ENCODE results near the gene RNASE4. TPM values are rescaled to one million over a fixed set of nuclear protein-coding genes. Genes with fewer than 3 reads are reported as not detected.

The RNASE4 gene
- total RNA-seq, 2 experiments from 2014 or later = 0.37 to 0.50 TPM

GRCh38 chr14:20676072-20676471 lies 8.3 kb upstream of the RNASE4 start:
- H3K4me3 Mint-ChIP-seq = no peak overlapping the region
- H3K4me1 Mint-ChIP-seq = peaks cover 17% of the 10 kb centered on the region
- H3K9me3 Mint-ChIP-seq (ENCODE audit: low read depth) = no peaks in the 10 kb centered on the region
- intact Hi-C loops (cut with DNase I, micrococcal nuclease) = no loop called here
- DNase-seq (no peak), ATAC-seq (no peak)
- POLR2A ChIA-PET = no interaction called here
- no peaks in the 10 kb centered on the region for H3K36me3 Mint-ChIP-seq (ENCODE audit: low read depth)
- CTCF ChIA-PET = interaction anchor here (0.5 to 2.7 kb wide), 6 partner anchors 11 to 342 kb away, joined by 3 to 9 read pairs (median 4); no protein-coding TSS in a partner anchor
- no peak overlapping the region for H3K27ac Mint-ChIP-seq
- H3K27me3 Mint-ChIP-seq = no peaks in the 10 kb centered on the region

- CTCF ChIA-PET = interaction anchor here (0.8 to 5.5 kb wide), 8 partner anchors 12 to 353 kb away, joined by 4 to 45 read pairs (median 6); partner anchors contain the start of gene PARP2
Observed at GRCh38 chr14:20679907-20680306, 4.5 kb upstream of the RNASE4 start.

GRCh38 chr14:20680363-20680762 lies 4.0 kb upstream of the RNASE4 start:
- H3K4me3 Mint-ChIP-seq = no peak overlapping the region
- no peaks in the 10 kb centered on the region for H3K27me3 Mint-ChIP-seq
- intact Hi-C loops (cut with DNase I, micrococcal nuclease) = loop anchor here (5.0 to 10.0 kb wide), 4 partner anchors 188 to 584 kb away; partner anchors contain the start of genes HNRNPC (in 1 of the 2) and TEP1 (in 1 of the 2)
- peaks cover 34% of the 10 kb centered on the region for H3K4me1 Mint-ChIP-seq
- no peak for ATAC-seq
- POLR2A ChIA-PET = no interaction called here
- CTCF ChIA-PET = interaction anchor here (0.8 to 5.5 kb wide), 12 partner anchors 11 to 430 kb away, joined by 3 to 45 read pairs (median 8); partner anchors contain the start of gene PARP2
- no peaks in the 10 kb centered on the region for H3K36me3 Mint-ChIP-seq (ENCODE audit: low read depth)
- H3K9me3 Mint-ChIP-seq (ENCODE audit: low read depth) = no peaks in the 10 kb centered on the region
- H3K27ac Mint-ChIP-seq = no peak overlapping the region
- DNase-seq = no peak

More at GRCh38 chr14:20679907-20680306, 4.5 kb upstream of the RNASE4 start:
- no peak overlapping the region for H3K4me3 Mint-ChIP-seq
- no peaks in the 10 kb centered on the region for H3K27me3 Mint-ChIP-seq
- H3K36me3 Mint-ChIP-seq (ENCODE audit: low read depth) = no peaks in the 10 kb centered on the region
- no peak overlapping the region for H3K27ac Mint-ChIP-seq
- DNase-seq (peak; percentile 45), ATAC-seq (no peak)
- no peaks in the 10 kb centered on the region for H3K9me3 Mint-ChIP-seq (ENCODE audit: low read depth)
- H3K4me1 Mint-ChIP-seq = peaks cover 29% of the 10 kb centered on the region
- POLR2A ChIA-PET = interaction anchor here (0.7 kb wide), 1 partner anchor 406 kb away, joined by 5 read pairs; no protein-coding TSS in a partner anchor
- intact Hi-C loops (cut with DNase I, micrococcal nuclease) = loop anchor here (5.0 to 10.0 kb wide), 4 partner anchors 188 to 585 kb away; partner anchors contain the start of genes HNRNPC (in 1 of the 2) and TEP1 (in 1 of the 2)

- Mint-ChIP-seq H3K4me1 (peaks cover 31% of the 10 kb centered on the region), H3K27ac (no peak overlapping the region), H3K9me3 (ENCODE audit: low read depth) (no peaks in the 10 kb centered on the region), H3K27me3 (no peaks in the 10 kb centered on the region), H3K4me3 (no peak overlapping the region), H3K36me3 (ENCODE audit: low read depth) (no peaks in the 10 kb centered on the region)
- ChIA-PET POLR2A (interaction anchor here (1.7 to 1.9 kb wide), 3 partner anchors 13 to 338 kb away, joined by 6 to 8 read pairs (median 7); partner anchors contain the start of gene PARP2), CTCF (interaction anchor here (0.8 to 5.5 kb wide), 22 partner anchors 10 to 430 kb away, joined by 3 to 45 read pairs (median 6); partner anchors contain the start of genes PARP2 and PIP4P1)
- DNase-seq = peak; percentile 71
- ATAC-seq = peak; percentile 20
- intact Hi-C loops (cut with DNase I, micrococcal nuclease) = loop anchor here (1.0 to 10.0 kb wide), 11 partner anchors 13 to 584 kb away; partner anchors contain the start of genes APEX1 (in 1 of the 2), HNRNPC (in 1 of the 2), METTL17 (in 1 of the 2) and TEP1 (in 1 of the 2)
Observed at GRCh38 chr14:20680843-20681347, 3.5 kb upstream of the RNASE4 start.

GRCh38 chr14:20681348-20682126 lies 2.8 kb upstream of the RNASE4 start:
- DNase-seq (peak; percentile 91), ATAC-seq (peak; percentile 21)
- H3K27ac Mint-ChIP-seq = no peak overlapping the region
- intact Hi-C loops (cut with DNase I, micrococcal nuclease) = loop anchor here (1.0 to 10.0 kb wide), 18 partner anchors 13 to 583 kb away; partner anchors contain the start of genes APEX1 (in 2 of the 2), PARP2 (in 2 of the 2), TEP1 (in 2 of the 2) and CCNB1IP1 (in 1 of the 2)
- H3K27me3 Mint-ChIP-seq = no peaks in the 10 kb centered on the region
- H3K9me3 Mint-ChIP-seq (ENCODE audit: low read depth) = no peaks in the 10 kb centered on the region
- no peaks in the 10 kb centered on the region for H3K36me3 Mint-ChIP-seq (ENCODE audit: low read depth)
- POLR2A ChIA-PET = interaction anchor here (1.7 to 1.9 kb wide), 3 partner anchors 13 to 339 kb away, joined by 6 to 8 read pairs (median 7); partner anchors contain the start of gene PARP2
- H3K4me1 Mint-ChIP-seq = peaks cover 30% of the 10 kb centered on the region
- H3K4me3 Mint-ChIP-seq = no peak overlapping the region
- CTCF ChIA-PET = interaction anchor here (0.7 to 5.5 kb wide), 23 partner anchors 10 to 429 kb away, joined by 3 to 45 read pairs (median 6); partner anchors contain the start of genes PARP2 and PIP4P1

GRCh38 chr14:20682127-20682434 lies 2.3 kb upstream of the RNASE4 start:
- H3K36me3 Mint-ChIP-seq (ENCODE audit: low read depth) = no peaks in the 10 kb centered on the region
- H3K27me3 Mint-ChIP-seq = no peaks in the 10 kb centered on the region
- H3K27ac Mint-ChIP-seq = no peak overlapping the region
- no peak for DNase-seq
- ChIA-PET CTCF (interaction anchor here (0.7 to 5.5 kb wide), 18 partner anchors 9 to 423 kb away, joined by 3 to 45 read pairs (median 6); partner anchors contain the start of genes PARP2 and PIP4P1), POLR2A (interaction anchor here (1.7 to 1.9 kb wide), 3 partner anchors 14 to 339 kb away, joined by 6 to 8 read pairs (median 7); partner anchors contain the start of gene PARP2)
- intact Hi-C loops (cut with DNase I, micrococcal nuclease) = loop anchor here (1.0 to 10.0 kb wide), 11 partner anchors 73 to 583 kb away; partner anchors contain the start of genes PARP2 (in 2 of the 2), TEP1 (in 2 of the 2), APEX1 (in 1 of the 2) and CCNB1IP1 (in 1 of the 2)
- H3K4me3 Mint-ChIP-seq = no peak overlapping the region
- H3K4me1 Mint-ChIP-seq = peaks cover 30% of the 10 kb centered on the region
- ATAC-seq = no peak
- H3K9me3 Mint-ChIP-seq (ENCODE audit: low read depth) = no peaks in the 10 kb centered on the region

- peak; percentile 68 for ATAC-seq
- Mint-ChIP-seq H3K27ac (no peak overlapping the region), H3K9me3 (ENCODE audit: low read depth) (no peaks in the 10 kb centered on the region), H3K36me3 (ENCODE audit: low read depth) (no peaks in the 10 kb centered on the region), H3K4me1 (peaks cover 30% of the 10 kb centered on the region), H3K27me3 (no peaks in the 10 kb centered on the region), H3K4me3 (no peak overlapping the region)
- ChIA-PET POLR2A (interaction anchor here (0.8 to 1.9 kb wide), 4 partner anchors 14 to 340 kb away, joined by 3 to 8 read pairs (median 6); partner anchors contain the start of gene PARP2), CTCF (interaction anchor here (0.7 to 5.5 kb wide), 16 partner anchors 9 to 339 kb away, joined by 3 to 45 read pairs (median 6); partner anchors contain the start of genes PARP2, PIP4P1 and RNASE6)
- intact Hi-C loops (cut with DNase I, micrococcal nuclease) = loop anchor here (1.0 to 10.0 kb wide), 14 partner anchors 49 to 582 kb away; partner anchors contain the start of genes PARP2 (in 2 of the 2), TEP1 (in 2 of the 2), APEX1 (in 1 of the 2) and CCNB1IP1 (in 1 of the 2)
- DNase-seq = peak; percentile 88
Observed at GRCh38 chr14:20682435-20683124, 1.8 kb upstream of the RNASE4 start.

- peak; percentile 57 for ATAC-seq
- Mint-ChIP-seq H3K4me3 (no peak overlapping the region), H3K4me1 (peaks cover 30% of the 10 kb centered on the region), H3K9me3 (ENCODE audit: low read depth) (no peaks in the 10 kb centered on the region), H3K27ac (no peak overlapping the region), H3K36me3 (ENCODE audit: low read depth) (no peaks in the 10 kb centered on the region), H3K27me3 (no peaks in the 10 kb centered on the region)
- CTCF ChIA-PET = interaction anchor here (0.8 to 5.5 kb wide), 14 partner anchors 8 to 356 kb away, joined by 3 to 45 read pairs (median 10); partner anchors contain the start of genes PARP2, PIP4P1 and RNASE6
- peak; percentile 91 for DNase-seq
- POLR2A ChIA-PET = interaction anchor here (0.6 to 1.5 kb wide), 7 partner anchors 9 to 340 kb away, joined by 3 to 7 read pairs (median 3); partner anchors contain the start of gene PARP2
- intact Hi-C loops (cut with DNase I, micrococcal nuclease) = loop anchor here (1.0 to 10.0 kb wide), 11 partner anchors 50 to 581 kb away; partner anchors contain the start of genes APEX1 (in 1 of the 2), CCNB1IP1 (in 1 of the 2), HNRNPC (in 1 of the 2) and OSGEP (in 1 of the 2)
Observed at GRCh38 chr14:20683125-20683890, 1.1 kb upstream of the RNASE4 start.

GRCh38 chr14:20684662-20685456 lies 499 bp downstream of the RNASE4 start:
- Mint-ChIP-seq H3K36me3 (ENCODE audit: low read depth) (no peaks in the 10 kb centered on the region), H3K4me3 (no peak overlapping the region), H3K4me1 (peaks cover 30% of the 10 kb centered on the region), H3K9me3 (ENCODE audit: low read depth) (no peaks in the 10 kb centered on the region), H3K27ac (peak overlapping the region; percentile 55), H3K27me3 (no peaks in the 10 kb centered on the region)
- ATAC-seq (no peak), DNase-seq (no peak)
- intact Hi-C loops (cut with DNase I, micrococcal nuclease) = loop anchor here (1.0 to 10.0 kb wide), 5 partner anchors 72 to 580 kb away; partner anchors contain the start of genes HNRNPC (in 1 of the 2) and TEP1 (in 1 of the 2)
- ChIA-PET POLR2A (interaction anchor here (0.6 to 1.5 kb wide), 4 partner anchors 10 to 342 kb away, joined by 3 to 7 read pairs (median 3); partner anchors contain the start of gene PARP2), CTCF (interaction anchor here (0.6 to 5.5 kb wide), 16 partner anchors 10 to 420 kb away, joined by 3 to 34 read pairs (median 4); partner anchors contain the start of gene PIP4P1)
